MM.1S (cell line): ENCODE data around the gene HELB.

Source experiments
- DNase-seq: peaks from one replicate; pipeline ENCODE4 v3.0.0-alpha.2; 2015
- H2AFZ ChIP-seq: fragments of 300-600 bp; sonication (generic); 2 replicates; pipeline ENCODE4 v1.6.0; 2016; ENCODE audit warnings: antibody characterized with exemption, low read length
- H3F3A ChIP-seq: fragments of 300-600 bp; sonication (generic); 2 replicates; pipeline ENCODE4 v1.6.1; 2016; ENCODE audit warnings: mild to moderate bottlenecking, antibody characterized with exemption, low read length, moderate library complexity, mixed read lengths; ENCODE audit not compliant: insufficient read depth
- H3K27ac ChIP-seq: fragments of 300-600 bp; sonication (generic); 2 replicates; pipeline ENCODE4 v1.5.1; 2016; ENCODE audit warnings: mild to moderate bottlenecking, low read length
- H3K27me3 ChIP-seq: fragments of 300-600 bp; sonication (generic); replicated peaks from 2 replicates; pipeline ENCODE4 v1.6.0; 2016; ENCODE audit warnings: low read length; ENCODE audit not compliant: insufficient read depth
- H3K36me3 ChIP-seq: fragments of 300-600 bp; sonication (generic); replicated peaks from 2 replicates; pipeline ENCODE4 v1.6.1; 2016; ENCODE audit warnings: mild to moderate bottlenecking, low read length, mixed read lengths; ENCODE audit not compliant: insufficient read depth
- H3K4me1 ChIP-seq: fragments of 300-600 bp; sonication (generic); 2 replicates; pipeline ENCODE4 v1.6.1; 2016; ENCODE audit warnings: low read length, mixed read lengths
- H3K4me2 ChIP-seq: fragments of 300-600 bp; sonication (generic); 2 replicates; pipeline ENCODE4 v1.6.0; 2016; ENCODE audit warnings: low read depth, low read length
- H3K4me3 ChIP-seq: fragments of 300-600 bp; sonication (generic); 2 replicates; pipeline ENCODE4 v1.5.1; 2016; ENCODE audit warnings: low read length, mixed read lengths
- H3K79me2 ChIP-seq: fragments of 300-600 bp; sonication (generic); 2 replicates; pipeline ENCODE4 v1.6.1; 2016; ENCODE audit warnings: mixed run types, low read length, mixed read lengths
- H3K9ac ChIP-seq: fragments of 300-600 bp; sonication (generic); 2 replicates; pipeline ENCODE4 v1.6.1; 2016; ENCODE audit warnings: low read length, mixed read lengths
- H3K9me2 ChIP-seq: fragments of 300-600 bp; sonication (generic); replicated peaks from 2 replicates; pipeline ENCODE4 v1.6.1; 2016; ENCODE audit warnings: mild to moderate bottlenecking, low read length, mixed read lengths; ENCODE audit not compliant: insufficient read depth
- H3K9me3 ChIP-seq: fragments of 300-600 bp; sonication (generic); replicated peaks from 2 replicates; pipeline ENCODE4 v1.6.1; 2016; ENCODE audit warnings: mild to moderate bottlenecking, low read length, mixed read lengths; ENCODE audit not compliant: insufficient read depth
- H4K20me1 ChIP-seq: fragments of 300-600 bp; sonication (generic); 2 replicates; pipeline ENCODE4 v1.6.1; 2016; ENCODE audit warnings: mild to moderate bottlenecking, low read length, moderate library complexity, mixed read lengths; ENCODE audit not compliant: insufficient read depth
- CTCF ChIP-seq: fragments of 300-600 bp; sonication (generic); IDR thresholded peaks from 2 replicates; pipeline ENCODE4 v1.5.1; 2016; ENCODE audit warnings: antibody characterized with exemption, low read length, mixed read lengths
- EZH2 ChIP-seq: fragments of 300-600 bp; sonication (generic); optimal IDR thresholded peaks from 2 replicates; pipeline ENCODE3; 2017; ENCODE audit warnings: low read depth, mild to moderate bottlenecking, antibody characterized with exemption, low read length, mixed read lengths
- EZH2phosphoT487 ChIP-seq: fragments of 300-600 bp; sonication (generic); IDR thresholded peaks from 2 replicates; pipeline ENCODE4 v1.6.1; 2018; ENCODE audit warnings: antibody characterized with exemption, low read length

HELB gene

GRCh38 chr12:66262737-66263136 lies 39.6 kb upstream of the HELB start:
- Histone ChIP-seq H3K27ac (no peak overlapping the region), H3K4me3 (no peak overlapping the region), H3K9me3 (no peaks in the 10 kb centered on the region), H3K36me3 (no peaks in the 10 kb centered on the region), H3K4me2 (no peak overlapping the region), H3K4me1 (peaks cover 10% of the 10 kb centered on the region; the same call in 1 of the 2 replicates), H3K27me3 (no peaks in the 10 kb centered on the region), H3F3A (no peaks in the 10 kb centered on the region), H3K9ac (no peak overlapping the region), H2AFZ (no peak overlapping the region), H4K20me1 (no peaks in the 10 kb centered on the region), H3K9me2 (no peaks in the 10 kb centered on the region), H3K79me2 (no peaks in the 10 kb centered on the region)
- no peak for TF ChIP-seq EZH2
- TF ChIP-seq EZH2phosphoT487, result no peak
- no peak for TF ChIP-seq CTCF
- no peak for DNase-seq

- H3K9ac ChIP-seq, result no peak overlapping the region
- peaks cover 14% of the 10 kb centered on the region; the same call in 1 of the 2 replicates for H3K4me1 ChIP-seq
- H3F3A ChIP-seq, result no peaks in the 10 kb centered on the region
- no peaks in the 10 kb centered on the region for H3K9me3 ChIP-seq
- no peak overlapping the region for H2AFZ ChIP-seq
- H4K20me1 ChIP-seq, result no peaks in the 10 kb centered on the region
- H3K27me3 ChIP-seq, result no peaks in the 10 kb centered on the region
- TF ChIP-seq EZH2, result no peak
- TF ChIP-seq CTCF, result no peak
- no peak for TF ChIP-seq EZH2phosphoT487
- H3K27ac ChIP-seq, result no peak overlapping the region
- H3K9me2 ChIP-seq, result no peaks in the 10 kb centered on the region
- H3K4me2 ChIP-seq, result no peak overlapping the region
- no peak for DNase-seq
- no peaks in the 10 kb centered on the region for H3K79me2 ChIP-seq
- H3K36me3 ChIP-seq, result no peaks in the 10 kb centered on the region
- H3K4me3 ChIP-seq, result no peak overlapping the region
Measured at GRCh38 chr12:66268562-66268961, 33.7 kb upstream of the HELB start.

DNA sequence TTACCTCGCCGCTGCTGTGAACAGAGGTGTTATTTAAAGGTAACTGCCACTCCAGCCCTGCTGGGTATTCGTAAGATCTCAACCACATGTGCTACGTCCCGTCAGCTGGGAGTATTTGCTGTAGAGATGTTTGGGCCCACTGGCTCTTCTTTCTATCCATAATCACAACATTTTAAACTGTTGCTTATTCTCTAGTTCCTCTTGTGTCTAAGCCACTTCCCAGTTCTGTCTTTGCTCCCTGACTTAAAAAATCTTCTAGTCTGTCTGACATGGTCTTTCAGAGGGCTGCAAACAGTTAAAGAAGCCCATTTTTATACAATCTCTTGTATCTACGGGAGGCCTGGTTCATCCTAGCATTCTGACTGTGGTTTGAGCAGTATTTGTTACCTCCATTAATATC lies 33.2 kb upstream of the HELB start:
- H3K36me3 ChIP-seq, result no peaks in the 10 kb centered on the region
- H3K9ac ChIP-seq, result no peak overlapping the region
- H2AFZ ChIP-seq, result no peak overlapping the region
- H4K20me1 ChIP-seq, result no peaks in the 10 kb centered on the region
- H3K27ac ChIP-seq, result no peak overlapping the region
- H3F3A ChIP-seq, result no peaks in the 10 kb centered on the region
- no peak overlapping the region for H3K4me3 ChIP-seq
- no peaks in the 10 kb centered on the region for H3K9me2 ChIP-seq
- no peak for TF ChIP-seq EZH2phosphoT487
- TF ChIP-seq EZH2, result no peak
- TF ChIP-seq CTCF, result no peak
- H3K27me3 ChIP-seq, result no peaks in the 10 kb centered on the region
- H3K4me2 ChIP-seq, result no peak overlapping the region
- no peaks in the 10 kb centered on the region for H3K9me3 ChIP-seq
- H3K79me2 ChIP-seq, result no peaks in the 10 kb centered on the region
- peaks cover 14% of the 10 kb centered on the region; the same call in 1 of the 2 replicates for H3K4me1 ChIP-seq
- DNase-seq, result no peak
